ENCODE data around the gene C6orf47. TPM values are rescaled to one million over a fixed set of nuclear protein-coding genes. Genes with fewer than 3 reads are reported as not detected.
"Not testable (repeated sequence)": the region's sequence is repeated elsewhere in the genome, so short reads cannot be mapped to it uniquely, and the experiment has no call there.

The C6orf47 gene
- polyA plus RNA-seq (2011; rRNA removed), result 9.9 and 13.0 TPM in 2 replicates
- 7.4 and 9.5 TPM in 2 replicates for polyA minus RNA-seq (2011; rRNA and poly(A)+ RNA removed)

- ChIA-PET CTCF (interaction anchor here (0.6 to 1.6 kb wide), 5 partner anchors 9 to 203 kb away, joined by 3 to 8 read pairs (median 4); partner anchors contain the start of genes ATP6V1G2 and BAG6), POLR2A (interaction anchor here (0.5 to 1.0 kb wide), 3 partner anchors 9 to 146 kb away, joined by 3 to 11 read pairs (median 3); partner anchors contain the start of gene LSM2)
- TF ChIP-seq CTCF (IDR thresholded peaks at IDR 0.05; ENCODE audit: insufficient read depth, low read depth, low read length), result no peak
- no peaks in the 10 kb centered on the region for H3K27me3 ChIP-seq (ENCODE audit: control insufficient read depth, insufficient read depth, low read length)
- H3K36me3 ChIP-seq (ENCODE audit: control insufficient read depth, insufficient read depth, low read length), result peaks cover 8% of the 10 kb centered on the region
- DNase-seq (ENCODE audit: low read depth), result no peak
- peak within 1 kb of the TSS; percentile 59 for H3K4me3 ChIP-seq (ENCODE audit: low read depth, low read length)
Measured at GRCh38 chr6:31660381-31661261, at the start of gene C6orf47. TSS of gene C6orf47 (minus strand) at chr6:31660778. CDS start at chr6:31659947, 831 bp downstream.

- CTCF ChIA-PET, result interaction anchor here (1.0 kb wide), 1 partner anchor 122 kb away, joined by 3 read pairs; no protein-coding TSS in a partner anchor
- H3K4me3 ChIP-seq (ENCODE audit: low read depth, low read length); POLR2A ChIA-PET; H3K36me3 ChIP-seq (ENCODE audit: control insufficient read depth, insufficient read depth, low read length); DNase-seq (ENCODE audit: low read depth); H3K27me3 ChIP-seq (ENCODE audit: control insufficient read depth, insufficient read depth, low read length): not testable (repeated sequence)
Measured at GRCh38 chr6:31709157-31709556, 48.6 kb upstream of the C6orf47 start.

GRCh38 chr6:31708224-31708623 lies 47.6 kb upstream of the C6orf47 start:
- POLR2A ChIA-PET, result no interaction called here
- DNase-seq (ENCODE audit: low read depth), result no peak
- no peak overlapping the region for H3K4me3 ChIP-seq (ENCODE audit: low read depth, low read length)
- H3K36me3 ChIP-seq (ENCODE audit: control insufficient read depth, insufficient read depth, low read length), result no peaks in the 10 kb centered on the region
- CTCF ChIA-PET, result interaction anchor here (1.0 kb wide), 1 partner anchor 122 kb away, joined by 3 read pairs; no protein-coding TSS in a partner anchor
- H3K27me3 ChIP-seq (ENCODE audit: control insufficient read depth, insufficient read depth, low read length), result no peaks in the 10 kb centered on the region
- no peak for TF ChIP-seq CTCF (IDR thresholded peaks at IDR 0.05; ENCODE audit: insufficient read depth, low read depth, low read length)

GRCh38 chr6:31707701-31708100 lies 47.1 kb upstream of the C6orf47 start:
- CTCF ChIA-PET, result no interaction called here
- POLR2A ChIA-PET, result no interaction called here
- Histone ChIP-seq H3K4me3 (ENCODE audit: low read depth, low read length) (no peak overlapping the region), H3K27me3 (ENCODE audit: control insufficient read depth, insufficient read depth, low read length) (no peaks in the 10 kb centered on the region), H3K36me3 (ENCODE audit: control insufficient read depth, insufficient read depth, low read length) (no peaks in the 10 kb centered on the region)
- DNase-seq (ENCODE audit: low read depth), result no peak
- no peak for TF ChIP-seq CTCF (IDR thresholded peaks at IDR 0.05; ENCODE audit: insufficient read depth, low read depth, low read length)

GRCh38 chr6:31706599-31706998 lies 46.0 kb upstream of the C6orf47 start, which contains the start of gene LY6G6F:
TSS of gene LY6G6F (plus strand) at chr6:31706866. CDS start at chr6:31706907, 41 bp downstream.
- no peaks in the 10 kb centered on the region for H3K36me3 ChIP-seq (ENCODE audit: control insufficient read depth, insufficient read depth, low read length)
- CTCF ChIA-PET, result interaction anchor here (1.2 kb wide), 1 partner anchor 66 kb away, joined by 3 read pairs; no protein-coding TSS in a partner anchor

More at GRCh38 chr6:31706599-31706998, 46.0 kb upstream of the C6orf47 start, which contains the start of gene LY6G6F:
- Histone ChIP-seq H3K27me3 (ENCODE audit: control insufficient read depth, insufficient read depth, low read length) (no peaks in the 10 kb centered on the region), H3K4me3 (ENCODE audit: low read depth, low read length) (no peak within 1 kb of the TSS)
- POLR2A ChIA-PET, result no interaction called here
- no peak for TF ChIP-seq CTCF (IDR thresholded peaks at IDR 0.05; ENCODE audit: insufficient read depth, low read depth, low read length)
- DNase-seq (ENCODE audit: low read depth), result no peak

All from BJ (cell line).